PFSK-1 (cell line): ENCODE data around the gene STIM2.

Experiments
- FOXP2 ChIP-seq: optimal IDR thresholded peaks from 2 replicates; pipeline ENCODE3; 2011; ENCODE audit warnings: borderline replicate concordance, control low read depth, inconsistent platforms; ENCODE audit not compliant: insufficient read depth; ENCODE audit errors: extremely low read length, extremely low read depth
- POLR2AphosphoS5 ChIP-seq: IDR thresholded peaks from 2 replicates; pipeline ENCODE4 v1.6.1; 2012; ENCODE audit warnings: low read depth, mild to moderate bottlenecking, control low read depth, low read length, moderate library complexity
- SIN3A ChIP-seq: IDR thresholded peaks from 2 replicates; pipeline ENCODE4 v1.6.1; 2012; ENCODE audit warnings: mild to moderate bottlenecking, low read length, moderate library complexity, borderline replicate concordance; ENCODE audit not compliant: insufficient read depth
- TAF1 ChIP-seq: IDR thresholded peaks from 2 replicates; pipeline ENCODE4 v1.6.1; 2012; ENCODE audit warnings: low read length, control low read depth, borderline replicate concordance; ENCODE audit not compliant: insufficient read depth
- TF ChIP-seq, protein P1 (sequence below), 2 experiments: IDR thresholded peaks; 2 replicates each; pipeline versions ENCODE4 v1.6.1 to v1.8.0; 2011 to 2012; ENCODE audit warnings: low read depth in 2 of 2, low read length in 2 of 2, control low read depth in 1 of 2, inconsistent platforms in 1 of 2, mild to moderate bottlenecking in 1 of 2, moderate library complexity in 1 of 2; ENCODE audit not compliant: insufficient read depth in 1 of 2

Gene STIM2

DNA sequence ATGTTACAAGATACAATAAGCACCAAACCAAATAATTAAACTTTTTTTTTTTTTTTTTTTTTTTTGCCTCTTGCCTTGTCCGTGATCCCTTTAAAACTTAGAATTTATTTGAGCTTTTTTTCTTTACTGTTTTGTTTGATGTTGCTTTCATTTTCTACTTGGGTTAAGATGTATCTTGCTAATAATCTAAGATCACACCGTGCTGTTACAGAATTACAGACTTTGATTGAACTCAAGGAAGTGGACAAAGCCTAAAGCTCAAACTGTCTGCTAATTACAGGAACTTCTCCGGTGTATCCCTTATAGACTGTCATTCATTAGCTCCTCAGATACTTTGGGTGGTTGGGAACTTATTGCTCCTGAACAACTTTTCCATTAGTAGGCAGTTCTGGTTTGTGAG, 26.5 kb downstream of the STIM2 start:
- TF ChIP-seq SIN3A (no peak), TAF1 (no peak), FOXP2 (no peak), POLR2AphosphoS5 (no peak)
- TF ChIP-seq, protein P1, sequence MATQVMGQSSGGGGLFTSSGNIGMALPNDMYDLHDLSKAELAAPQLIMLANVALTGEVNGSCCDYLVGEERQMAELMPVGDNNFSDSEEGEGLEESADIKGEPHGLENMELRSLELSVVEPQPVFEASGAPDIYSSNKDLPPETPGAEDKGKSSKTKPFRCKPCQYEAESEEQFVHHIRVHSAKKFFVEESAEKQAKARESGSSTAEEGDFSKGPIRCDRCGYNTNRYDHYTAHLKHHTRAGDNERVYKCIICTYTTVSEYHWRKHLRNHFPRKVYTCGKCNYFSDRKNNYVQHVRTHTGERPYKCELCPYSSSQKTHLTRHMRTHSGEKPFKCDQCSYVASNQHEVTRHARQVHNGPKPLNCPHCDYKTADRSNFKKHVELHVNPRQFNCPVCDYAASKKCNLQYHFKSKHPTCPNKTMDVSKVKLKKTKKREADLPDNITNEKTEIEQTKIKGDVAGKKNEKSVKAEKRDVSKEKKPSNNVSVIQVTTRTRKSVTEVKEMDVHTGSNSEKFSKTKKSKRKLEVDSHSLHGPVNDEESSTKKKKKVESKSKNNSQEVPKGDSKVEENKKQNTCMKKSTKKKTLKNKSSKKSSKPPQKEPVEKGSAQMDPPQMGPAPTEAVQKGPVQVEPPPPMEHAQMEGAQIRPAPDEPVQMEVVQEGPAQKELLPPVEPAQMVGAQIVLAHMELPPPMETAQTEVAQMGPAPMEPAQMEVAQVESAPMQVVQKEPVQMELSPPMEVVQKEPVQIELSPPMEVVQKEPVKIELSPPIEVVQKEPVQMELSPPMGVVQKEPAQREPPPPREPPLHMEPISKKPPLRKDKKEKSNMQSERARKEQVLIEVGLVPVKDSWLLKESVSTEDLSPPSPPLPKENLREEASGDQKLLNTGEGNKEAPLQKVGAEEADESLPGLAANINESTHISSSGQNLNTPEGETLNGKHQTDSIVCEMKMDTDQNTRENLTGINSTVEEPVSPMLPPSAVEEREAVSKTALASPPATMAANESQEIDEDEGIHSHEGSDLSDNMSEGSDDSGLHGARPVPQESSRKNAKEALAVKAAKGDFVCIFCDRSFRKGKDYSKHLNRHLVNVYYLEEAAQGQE (IDR thresholded peaks at IDR 0.05; ENCODE audit: insufficient read depth in 1 of 2, low read depth in 2 of 2, low read length in 2 of 2): no peak

DNA sequence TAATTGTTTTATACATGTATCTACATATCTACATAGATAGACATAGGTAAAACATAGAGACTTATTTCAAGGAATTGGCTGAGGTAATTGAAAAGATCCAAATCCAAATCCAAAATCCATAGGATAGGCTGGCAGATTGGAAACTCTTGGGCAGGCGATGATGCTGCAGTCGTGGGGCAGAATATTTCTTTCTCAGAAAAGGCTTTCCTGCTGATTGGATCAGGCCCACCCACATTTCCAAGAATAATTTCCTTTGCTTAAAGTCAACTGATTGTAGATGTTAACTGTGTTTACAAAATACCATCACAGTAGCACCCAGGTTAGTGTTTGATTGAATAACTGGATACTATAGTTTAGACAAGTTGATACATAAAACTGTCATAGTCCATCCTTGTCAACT, 27.2 kb downstream of the STIM2 start:
- no peak for TF ChIP-seq POLR2AphosphoS5
- TF ChIP-seq FOXP2: no peak
- no peak for TF ChIP-seq SIN3A
- TF ChIP-seq, protein P1 (IDR thresholded peaks at IDR 0.05; ENCODE audit: insufficient read depth in 1 of 2, low read depth in 2 of 2, low read length in 2 of 2): no peak
- no peak for TF ChIP-seq TAF1

DNA sequence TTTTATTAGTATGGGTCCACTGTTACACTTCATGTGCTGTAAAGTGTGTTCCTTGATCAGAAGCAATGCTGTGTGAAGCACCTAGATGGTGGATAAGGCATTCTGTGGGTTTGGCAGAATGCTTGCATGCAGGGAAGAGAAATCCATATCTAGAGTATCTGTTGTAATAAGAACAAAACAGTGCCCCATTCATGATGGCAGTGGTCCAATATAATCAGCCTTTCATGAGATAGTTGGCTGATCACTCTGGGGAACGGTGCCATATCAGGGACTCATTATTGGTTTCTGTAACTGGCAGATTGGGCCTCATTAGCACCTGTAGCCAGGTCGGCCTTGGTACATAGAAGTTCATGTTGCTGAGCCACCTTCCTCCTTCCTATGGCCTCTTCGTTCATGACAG, 28.7 kb downstream of the STIM2 start:
- TF ChIP-seq TAF1: no peak
- TF ChIP-seq, protein P1 (IDR thresholded peaks at IDR 0.05; ENCODE audit: insufficient read depth in 1 of 2, low read depth in 2 of 2, low read length in 2 of 2): no peak
- TF ChIP-seq POLR2AphosphoS5: no peak
- TF ChIP-seq FOXP2: no peak
- TF ChIP-seq SIN3A: no peak

DNA sequence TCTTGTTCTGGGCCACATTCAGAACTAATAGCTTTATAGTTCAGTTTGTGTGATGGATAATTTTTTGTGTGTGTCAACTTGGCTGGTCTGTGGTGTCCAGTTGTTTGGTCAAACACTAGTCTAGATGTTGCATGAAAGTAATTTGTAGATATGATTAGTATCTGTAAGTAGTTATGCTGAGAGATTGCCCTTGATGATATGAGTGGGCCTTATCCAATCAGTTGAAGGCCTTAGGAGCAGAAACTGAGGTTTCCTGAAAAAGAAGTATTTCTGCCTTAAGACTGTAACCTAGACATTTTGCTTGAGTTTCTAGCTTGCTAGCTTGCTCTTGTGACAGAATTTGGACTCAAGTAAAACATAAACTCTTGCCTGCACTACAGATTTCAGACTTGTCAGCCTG, 30.4 kb downstream of the STIM2 start:
- TF ChIP-seq, protein P1 (IDR thresholded peaks at IDR 0.05; ENCODE audit: insufficient read depth in 1 of 2, low read depth in 2 of 2, low read length in 2 of 2): no peak
- TF ChIP-seq TAF1 (no peak), SIN3A (no peak), POLR2AphosphoS5 (no peak), FOXP2 (no peak)

DNA sequence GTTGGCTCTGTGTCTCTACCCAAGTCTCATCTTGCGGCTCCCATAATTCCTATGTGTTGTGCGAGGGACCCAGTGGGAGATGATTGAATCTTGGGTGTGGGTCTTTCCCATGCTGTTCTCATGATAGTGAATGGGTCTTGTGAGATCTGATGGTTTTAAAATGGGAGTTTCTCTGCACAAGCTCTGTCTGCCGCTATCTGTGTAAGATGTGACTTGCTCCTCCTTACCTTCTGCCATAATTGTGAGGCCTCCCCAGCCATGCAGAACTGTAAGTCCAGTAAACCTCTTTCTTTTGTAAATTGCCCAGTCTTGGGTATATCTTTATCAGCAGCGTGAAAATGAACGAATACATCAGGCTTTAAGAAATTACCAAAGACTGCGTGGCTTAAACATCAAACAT, 31.2 kb downstream of the STIM2 start:
- TF ChIP-seq TAF1: no peak
- TF ChIP-seq FOXP2: no peak
- no peak for TF ChIP-seq SIN3A
- TF ChIP-seq, protein P1 (IDR thresholded peaks at IDR 0.05; ENCODE audit: insufficient read depth in 1 of 2, low read depth in 2 of 2, low read length in 2 of 2): no peak
- no peak for TF ChIP-seq POLR2AphosphoS5
